ENCODE data around the gene TEDC1. TPM values are rescaled to one million over a fixed set of nuclear protein-coding genes. Genes with fewer than 3 reads are reported as not detected.

The TEDC1 gene
- total RNA-seq, result 10 to 100 TPM; 25.1 to 59.2 TPM

- Mint-ChIP-seq H3K27me3 (no peaks in the 10 kb centered on the region), H3K27ac (peak within 1 kb of the TSS; percentile 79 to 85)
- ATAC-seq, result peak; percentile 87 to 89
Measured at GRCh38 chr14:105490572-105491365, at the start of gene TEDC1. Gene TEDC1 (plus strand): TSS chr14:105491246. CDS start chr14:105491376, 130 bp downstream.

DNA sequence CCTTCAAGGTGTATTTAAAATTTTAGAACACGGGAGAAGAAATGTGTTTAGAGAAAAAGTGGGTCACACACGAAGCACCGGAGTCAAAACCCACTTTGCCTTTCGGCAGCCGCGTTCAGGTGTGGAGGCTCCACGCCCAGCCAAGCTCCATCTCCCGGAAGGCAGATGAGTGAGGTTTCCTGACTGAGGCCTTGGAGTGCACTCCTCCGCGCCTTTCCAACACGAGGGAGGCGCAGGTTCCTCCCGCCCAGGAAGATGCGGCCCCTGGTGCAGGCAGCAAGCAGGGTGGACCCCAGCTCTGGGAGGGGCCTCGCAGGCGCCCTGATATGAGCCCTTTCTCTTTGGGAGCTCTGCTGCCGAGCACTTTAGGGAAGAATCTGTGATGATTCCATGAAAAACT lies 48.9 kb upstream of the TEDC1 start:
- Mint-ChIP-seq H3K36me3 (no peaks in the 10 kb centered on the region), H3K4me1 (ENCODE audit: low read depth in 2 of 2) (peaks cover 3 to 5% of the 10 kb centered on the region in 2 donors), H3K27ac (no peak overlapping the region), H3K9me3 (no peaks in the 10 kb centered on the region), H3K4me3 (no peak overlapping the region), H3K27me3 (no peaks in the 10 kb centered on the region)
- DNase-seq (ENCODE audit: low spot score) (no peak), ATAC-seq (no peak)

More at GRCh38 chr14:105490572-105491365, at the start of gene TEDC1:
- H3K4me1 Mint-ChIP-seq (ENCODE audit: low read depth in 2 of 2), result peaks cover 14 to 19% of the 10 kb centered on the region in 2 donors
- DNase-seq (ENCODE audit: low spot score), result peak; percentile 100
- H3K9me3 Mint-ChIP-seq, result no peaks in the 10 kb centered on the region
- no peaks in the 10 kb centered on the region for H3K36me3 Mint-ChIP-seq
- H3K4me3 Mint-ChIP-seq, result peak within 1 kb of the TSS; percentile 96

DNA sequence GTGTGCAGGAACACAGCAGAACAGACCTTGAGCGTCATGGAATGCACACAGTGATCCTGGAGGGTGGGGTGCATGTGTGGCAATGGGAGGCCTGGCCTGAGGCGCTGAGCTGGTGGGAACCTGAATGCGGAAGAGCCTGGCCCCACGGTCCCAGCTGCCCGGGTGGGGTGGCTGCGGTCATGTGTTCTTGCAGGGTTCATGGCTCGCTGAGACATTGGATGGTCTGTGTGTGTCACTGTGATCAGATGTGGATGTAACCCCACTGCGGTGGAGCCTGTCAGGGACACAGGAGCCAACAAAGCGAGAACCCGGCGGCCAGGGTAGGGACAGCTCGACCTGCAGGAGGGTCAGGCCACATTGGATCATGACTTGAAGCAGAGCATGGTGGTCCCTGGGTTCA lies 48.2 kb upstream of the TEDC1 start:
- Mint-ChIP-seq H3K9me3 (no peaks in the 10 kb centered on the region), H3K4me1 (ENCODE audit: low read depth in 2 of 2) (peaks cover 5% of the 10 kb centered on the region in 2 donors), H3K27ac (no peak overlapping the region), H3K36me3 (no peaks in the 10 kb centered on the region), H3K4me3 (no peak overlapping the region), H3K27me3 (no peaks in the 10 kb centered on the region)
- DNase-seq (ENCODE audit: low spot score) (no peak), ATAC-seq (no peak)

DNA sequence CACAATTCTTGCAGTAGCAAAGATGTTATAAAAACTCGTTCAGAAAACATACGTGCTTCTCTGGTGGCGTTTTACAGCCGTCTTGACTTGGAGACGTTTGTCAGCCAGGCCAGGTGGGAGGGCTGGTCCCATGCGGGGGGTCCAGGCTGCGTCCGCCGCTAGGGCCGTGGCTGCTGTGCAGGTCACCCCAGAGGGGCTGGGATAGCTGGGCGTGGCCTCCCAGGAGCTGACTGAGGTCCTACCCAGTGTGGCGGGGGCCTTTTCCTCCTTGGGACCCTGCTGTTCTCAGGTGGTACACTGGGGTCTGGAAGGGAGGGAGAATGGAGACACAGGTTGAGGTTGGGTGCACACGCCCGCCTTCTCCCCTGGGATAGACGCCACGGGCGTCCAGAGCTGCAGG lies 46.2 kb upstream of the TEDC1 start:
- no peaks in the 10 kb centered on the region for H3K9me3 Mint-ChIP-seq
- H3K27me3 Mint-ChIP-seq, result no peaks in the 10 kb centered on the region
- H3K4me1 Mint-ChIP-seq (ENCODE audit: low read depth in 2 of 2), result peaks cover 5% of the 10 kb centered on the region in 2 donors
- H3K4me3 Mint-ChIP-seq, result no peak overlapping the region
- no peak for DNase-seq (ENCODE audit: low spot score)
- no peak for ATAC-seq
- no peaks in the 10 kb centered on the region for H3K36me3 Mint-ChIP-seq
- H3K27ac Mint-ChIP-seq, result no peak overlapping the region

DNA sequence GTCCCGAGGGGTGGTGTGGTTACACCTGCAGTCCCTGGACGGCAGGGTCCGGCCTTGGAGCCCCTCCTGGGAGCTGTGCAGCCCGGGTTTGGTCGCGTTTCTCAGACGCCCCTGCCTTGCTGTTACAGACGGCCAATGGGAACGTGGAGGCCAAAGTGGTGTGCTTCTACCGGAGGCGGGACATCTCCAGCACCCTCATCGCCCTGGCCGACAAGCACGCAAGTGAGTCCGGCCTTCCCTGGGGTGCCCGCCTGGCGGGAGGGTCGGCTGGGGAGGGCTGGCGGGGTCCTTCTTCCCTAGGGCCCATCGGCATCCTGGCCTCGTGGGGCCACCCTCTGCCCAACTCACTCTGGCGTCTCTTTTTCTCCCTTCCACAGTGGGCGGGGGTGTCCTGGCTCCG lies 45.8 kb upstream of the TEDC1 start:
- no peak for ATAC-seq
- Mint-ChIP-seq H3K4me3 (no peak overlapping the region), H3K27ac (no peak overlapping the region), H3K9me3 (no peaks in the 10 kb centered on the region), H3K27me3 (no peaks in the 10 kb centered on the region), H3K4me1 (ENCODE audit: low read depth in 2 of 2) (peaks cover 5% of the 10 kb centered on the region in 2 donors), H3K36me3 (no peaks in the 10 kb centered on the region)
- no peak for DNase-seq (ENCODE audit: low spot score)

DNA sequence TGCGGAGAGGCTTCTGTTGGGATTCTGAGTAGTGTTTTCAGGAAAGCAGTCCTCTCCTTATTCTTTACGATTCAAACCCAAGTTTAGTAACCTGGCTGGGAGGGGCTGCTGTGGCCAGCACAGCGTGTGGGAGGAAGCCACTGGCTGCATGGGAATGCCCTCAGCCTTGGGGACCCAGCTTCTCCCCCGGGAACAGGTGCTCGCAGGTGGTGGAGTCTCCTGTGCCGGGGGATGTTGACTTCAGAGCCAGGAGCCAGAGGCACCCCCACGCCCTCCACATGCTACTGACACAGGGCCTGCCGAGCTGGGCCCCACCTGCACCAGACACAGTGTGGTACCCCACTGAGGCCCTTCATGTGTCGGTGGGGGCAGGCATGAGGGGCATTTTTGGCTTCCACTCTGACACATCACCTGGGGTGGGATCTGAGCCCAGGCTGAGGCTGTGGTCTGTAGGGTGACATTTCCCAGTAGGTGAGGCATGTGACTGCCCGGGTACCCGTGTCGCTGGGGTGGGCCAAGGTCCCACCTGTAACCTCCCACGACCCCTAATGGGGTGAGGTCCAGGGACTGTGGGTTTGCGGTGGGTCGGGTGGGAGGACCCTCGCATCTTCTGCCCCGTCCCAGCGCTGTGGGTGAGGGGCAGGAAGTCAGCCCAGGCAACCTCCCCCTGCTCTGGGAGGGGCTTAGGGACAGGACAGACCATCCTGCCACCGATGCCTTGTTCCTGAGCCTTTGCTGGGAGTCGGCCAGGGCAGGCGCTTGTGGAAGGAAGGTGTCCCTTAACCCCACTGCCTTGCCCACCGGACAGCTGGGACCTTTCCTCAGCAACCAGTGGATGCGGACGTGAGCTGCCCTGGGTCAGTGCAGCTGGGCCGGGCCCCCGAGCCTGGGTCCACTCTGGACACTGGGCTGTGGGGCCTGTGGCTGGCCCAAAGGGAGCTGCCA lies 44.9 kb upstream of the TEDC1 start:
- DNase-seq (ENCODE audit: low spot score) (no peak), ATAC-seq (no peak)
- Mint-ChIP-seq H3K27ac (no peak overlapping the region), H3K27me3 (no peaks in the 10 kb centered on the region), H3K9me3 (no peaks in the 10 kb centered on the region), H3K36me3 (no peaks in the 10 kb centered on the region), H3K4me3 (no peak overlapping the region), H3K4me1 (ENCODE audit: low read depth in 2 of 2) (peaks cover 5% of the 10 kb centered on the region in 2 donors)

GRCh38 chr14:105446971-105447370 lies 44.1 kb upstream of the TEDC1 start:
- Mint-ChIP-seq H3K4me1 (ENCODE audit: low read depth in 2 of 2) (peaks cover under 1 to 2% of the 10 kb centered on the region in 2 donors), H3K36me3 (no peaks in the 10 kb centered on the region), H3K27me3 (no peaks in the 10 kb centered on the region), H3K4me3 (no peak overlapping the region), H3K27ac (no peak overlapping the region), H3K9me3 (no peaks in the 10 kb centered on the region)
- DNase-seq (ENCODE audit: low spot score), result no peak
- no peak for ATAC-seq

GRCh38 chr14:105447651-105448640 lies 43.1 kb upstream of the TEDC1 start:
- no peak overlapping the region for H3K27ac Mint-ChIP-seq
- no peak for DNase-seq (ENCODE audit: low spot score)
- no peak for ATAC-seq
- no peaks in the 10 kb centered on the region for H3K27me3 Mint-ChIP-seq
- no peaks in the 10 kb centered on the region for H3K9me3 Mint-ChIP-seq
- peaks cover 4% of the 10 kb centered on the region for H3K36me3 Mint-ChIP-seq
- peaks cover 0 to 6% of the 10 kb centered on the region in 2 donors for H3K4me1 Mint-ChIP-seq (ENCODE audit: low read depth in 2 of 2)
- no peak overlapping the region for H3K4me3 Mint-ChIP-seq

DNA sequence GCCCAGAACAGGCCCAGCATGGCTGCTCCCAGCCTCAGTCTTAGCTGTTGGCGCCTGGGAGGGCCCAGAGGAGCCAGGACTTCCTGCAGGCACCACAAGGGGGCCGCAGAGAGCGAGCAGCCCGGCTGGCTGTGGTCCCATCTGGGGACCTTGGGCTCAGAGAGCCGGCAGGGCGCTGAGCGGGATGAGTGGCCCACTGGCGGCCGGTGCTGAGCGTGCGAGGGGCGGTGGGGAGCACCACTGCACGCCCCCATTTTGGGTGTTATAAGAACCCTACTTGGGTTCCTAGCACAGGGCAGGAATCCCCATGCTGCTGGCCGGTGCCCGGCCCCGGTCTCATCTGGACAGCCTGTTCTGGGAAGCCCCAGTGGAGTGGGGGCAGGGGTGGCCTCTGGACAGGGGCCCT lies 42.3 kb upstream of the TEDC1 start:
- ATAC-seq (peak; percentile 61 to 78), DNase-seq (ENCODE audit: low spot score) (no peak)
- Mint-ChIP-seq H3K4me1 (ENCODE audit: low read depth in 2 of 2) (peaks cover 0 to 8% of the 10 kb centered on the region in 2 donors), H3K27ac (no peak overlapping the region), H3K27me3 (no peaks in the 10 kb centered on the region), H3K4me3 (no peak overlapping the region), H3K36me3 (peaks cover 4% of the 10 kb centered on the region), H3K9me3 (no peaks in the 10 kb centered on the region)

DNA sequence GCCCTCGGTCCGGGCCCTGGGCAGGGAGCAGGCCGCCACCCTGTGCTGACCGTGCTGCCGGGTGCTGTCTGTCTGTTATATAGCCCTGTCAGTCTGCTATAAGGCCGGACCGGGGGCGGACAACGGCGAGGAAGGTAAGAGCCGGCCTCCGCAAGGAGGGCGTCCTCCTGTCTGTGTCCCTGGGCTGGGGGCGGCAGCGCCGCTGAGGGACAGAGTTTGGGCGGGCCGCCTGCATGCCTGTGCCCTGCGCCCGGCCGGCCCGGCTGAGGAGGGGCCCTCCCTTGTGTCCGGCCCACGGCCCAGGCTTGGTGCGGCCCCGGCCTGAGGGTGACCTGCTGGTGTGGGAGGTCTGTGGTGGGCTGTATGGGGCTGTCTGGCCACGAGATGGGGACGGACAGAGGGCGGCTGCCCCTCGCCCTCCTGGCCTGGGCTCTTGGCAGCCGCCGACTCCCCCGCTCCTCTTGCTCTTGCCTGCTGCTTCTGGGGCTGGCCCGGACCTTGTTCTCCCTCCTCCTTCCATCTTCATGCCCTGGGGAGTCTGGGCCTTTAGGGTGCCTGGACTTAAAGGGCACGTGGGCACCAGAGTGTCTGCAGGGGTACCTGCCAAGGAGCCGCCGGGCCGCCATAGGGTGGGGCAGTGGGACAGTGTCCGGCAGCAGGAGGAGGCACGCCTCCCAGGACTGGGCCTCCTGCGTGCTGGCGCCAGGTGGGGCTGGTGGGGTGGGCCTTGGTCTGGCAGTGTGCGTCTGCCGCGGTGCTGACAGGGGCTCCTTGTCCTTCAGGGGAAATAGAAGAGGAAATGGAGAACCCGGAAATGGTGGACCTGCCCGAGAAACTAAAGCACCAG lies 41.5 kb upstream of the TEDC1 start:
- DNase-seq (ENCODE audit: low spot score) (no peak), ATAC-seq (no peak)
- no peak overlapping the region for H3K4me3 Mint-ChIP-seq
- H3K4me1 Mint-ChIP-seq (ENCODE audit: low read depth in 2 of 2), result peaks cover 0 to 8% of the 10 kb centered on the region in 2 donors
- H3K27me3 Mint-ChIP-seq, result no peaks in the 10 kb centered on the region
- H3K27ac Mint-ChIP-seq, result no peak overlapping the region
- peaks cover 4% of the 10 kb centered on the region for H3K36me3 Mint-ChIP-seq
- no peaks in the 10 kb centered on the region for H3K9me3 Mint-ChIP-seq

DNA sequence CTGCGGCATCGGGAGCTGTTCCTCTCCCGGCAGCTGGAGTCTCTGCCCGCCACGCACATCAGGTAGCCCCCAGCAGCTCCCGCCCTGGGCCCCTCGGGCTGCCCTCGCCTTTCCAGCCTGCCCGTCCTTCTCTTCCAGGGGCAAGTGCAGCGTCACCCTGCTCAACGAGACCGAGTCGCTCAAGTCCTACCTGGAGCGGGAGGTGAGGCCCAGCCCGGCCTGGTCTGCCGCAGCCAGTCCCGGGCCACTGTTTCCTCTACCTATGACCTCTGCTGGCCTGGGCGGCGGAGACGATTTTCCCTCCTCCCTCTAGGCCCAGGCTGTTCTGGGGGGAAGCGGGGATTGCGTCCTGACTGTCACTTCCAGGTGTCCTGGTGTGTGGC lies 40.9 kb upstream of the TEDC1 start:
- no peak for DNase-seq (ENCODE audit: low spot score)
- no peaks in the 10 kb centered on the region for H3K9me3 Mint-ChIP-seq
- H3K27ac Mint-ChIP-seq, result no peak overlapping the region
- H3K27me3 Mint-ChIP-seq, result no peaks in the 10 kb centered on the region
- H3K4me3 Mint-ChIP-seq, result no peak overlapping the region
- no peak for ATAC-seq
- H3K36me3 Mint-ChIP-seq, result peaks cover 4% of the 10 kb centered on the region
- peaks cover 0 to 8% of the 10 kb centered on the region in 2 donors for H3K4me1 Mint-ChIP-seq (ENCODE audit: low read depth in 2 of 2)

- DNase-seq (ENCODE audit: low spot score), result no peak
- no peak overlapping the region for H3K4me3 Mint-ChIP-seq
- peaks cover 4% of the 10 kb centered on the region for H3K36me3 Mint-ChIP-seq
- H3K27me3 Mint-ChIP-seq, result no peaks in the 10 kb centered on the region
- peaks cover 0 to 12% of the 10 kb centered on the region in 2 donors for H3K4me1 Mint-ChIP-seq (ENCODE audit: low read depth in 2 of 2)
- ATAC-seq, result no peak
- no peak overlapping the region for H3K27ac Mint-ChIP-seq
- no peaks in the 10 kb centered on the region for H3K9me3 Mint-ChIP-seq
Measured at GRCh38 chr14:105450864-105451720, 40.0 kb upstream of the TEDC1 start.
